ENCODE results near the gene C1QTNF4.

GRCh38 chr11:47587723-47588326, 6.4 kb downstream of the C1QTNF4 start:
- TF ChIP-seq CTCF (optimal IDR thresholded peaks at IDR 0.05 in 1 of 3, IDR thresholded peaks at IDR 0.05 in 1 of 3, conservative IDR thresholded peaks at IDR 0.05 in 1 of 3; ENCODE audit: extremely low read depth in 1 of 3, insufficient read depth in 2 of 3, low read length in 3 of 3) (no peak), EZH2 (IDR thresholded peaks at IDR 0.05; ENCODE audit: low read length) (no peak)
